Esophagus squamous epithelium (tissue), 4 donors: ENCODE measurements around the gene TFEB.

Source experiments
- CTCF ChIP-seq, 6 experiments: fragments of 450-650 bp in 4 of 6; fragments of 200-600 bp in 2 of 6; sonication (generic) in 2 of 6; IDR thresholded peaks; one replicate each; pipeline ENCODE4 v1.5.1; 2016 to 2019; ENCODE audit warnings: antibody characterized with exemption in 6 of 6, mild to moderate bottlenecking in 4 of 6, moderate library complexity in 4 of 6
- POLR2A ChIP-seq, 4 donors: fragments of 450-650 bp; IDR thresholded peaks; one replicate each; pipeline ENCODE4 v1.6.1; 2017; ENCODE audit warnings: antibody characterized with exemption in 4 of 4, mild to moderate bottlenecking in 4 of 4, moderate library complexity in 3 of 4

GRCh38 chr6:41757931-41758640 is 22.7 kb upstream of the TFEB start:
- TF ChIP-seq CTCF (IDR thresholded peaks at IDR 0.05): no peak
- TF ChIP-seq POLR2A (IDR thresholded peaks at IDR 0.05): no peak
